Activated CD8-positive, alpha-beta memory T cell treated with anti-CD3 and anti-CD28 coated beads, Interleukin-2, amount 50 U/mL, for 24 hours (primary cell): ENCODE results near the gene IDH3G.
"Not testable (repeated sequence)": the region's sequence is repeated elsewhere in the genome, so short reads cannot be mapped to it uniquely, and the experiment has no call there.

ENCODE experiments used
- DNase-seq: peaks from one replicate; pipeline ENCODE4 v3.0.0-alpha.2; 2020; ENCODE audit errors: extremely low read depth

The IDH3G gene

DNA sequence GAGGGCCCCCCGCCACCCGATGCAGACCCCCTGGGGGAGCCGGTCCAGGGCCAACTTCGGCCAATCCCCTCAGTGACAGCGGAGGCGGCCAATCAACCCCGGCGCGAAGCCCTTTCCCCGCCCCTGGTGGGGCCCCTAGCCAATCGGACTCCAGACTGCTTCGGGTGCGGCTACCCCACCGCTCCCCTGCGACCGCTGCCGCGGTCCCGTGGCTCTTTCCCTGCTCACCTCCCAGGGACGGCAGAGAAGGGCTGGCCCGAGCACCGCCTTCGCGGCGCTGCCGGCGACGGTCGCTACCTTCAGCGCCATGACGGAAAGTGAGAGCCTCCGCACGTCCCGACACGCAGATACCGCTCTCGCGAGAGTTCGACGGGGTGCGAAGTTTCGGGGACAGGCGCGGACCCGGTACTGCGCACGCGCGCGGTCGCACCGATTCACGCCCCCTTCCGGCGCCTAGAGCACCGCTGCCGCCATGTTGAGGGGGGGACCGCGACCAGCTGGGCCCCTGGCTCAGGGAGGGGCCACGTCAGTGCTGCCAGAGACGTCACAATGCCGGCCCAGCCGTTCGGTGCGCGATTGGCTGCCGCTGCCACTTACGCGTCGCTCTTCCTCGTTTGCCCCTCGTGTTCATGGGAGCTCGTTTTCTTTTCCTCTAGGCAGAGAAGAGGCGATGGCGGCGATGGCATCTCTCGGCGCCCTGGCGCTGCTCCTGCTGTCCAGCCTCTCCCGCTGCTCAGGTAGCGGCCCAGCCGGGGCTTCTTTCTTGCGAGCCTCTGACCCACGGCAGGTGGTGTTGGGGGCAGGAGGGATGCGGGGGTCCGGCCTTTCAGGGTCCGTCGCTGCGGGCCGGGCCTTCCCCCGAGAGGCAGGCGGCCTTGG, at the start of gene IDH3G, which contains the start of gene SSR4:
Gene IDH3G, minus strand, starts transcription at position 358 of the 879 bp plus-strand sequence. Its CDS starts 49 bp downstream, at position 309.
Gene SSR4, plus strand, starts transcription at position 651 of the 879 bp plus-strand sequence. Its CDS starts 20 bp downstream, at position 671.
- peak; percentile 70 for DNase-seq

GRCh38 chrX:153836921-153837320, 42.7 kb upstream of the IDH3G start:
- DNase-seq = no peak

DNA sequence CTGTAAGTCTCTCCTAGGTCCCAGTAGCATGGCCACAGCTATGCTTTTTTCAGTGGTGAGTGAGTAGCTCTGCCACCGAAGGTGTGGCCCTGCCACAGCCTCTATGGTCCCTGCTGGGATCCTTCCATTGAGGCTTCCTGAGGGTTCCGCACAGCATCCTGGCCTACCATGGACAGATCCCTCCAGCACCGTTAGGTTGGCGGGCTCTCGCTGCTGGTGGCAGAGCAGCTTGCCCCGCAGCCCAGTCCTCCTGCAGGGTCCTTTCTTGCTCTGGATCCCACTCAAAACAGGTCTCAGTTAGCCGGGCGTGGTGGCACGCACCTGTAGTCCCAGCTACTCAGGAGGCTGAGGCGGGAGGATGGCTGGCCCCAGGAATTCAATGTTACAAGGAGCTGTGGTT, 38.6 kb upstream of the IDH3G start:
- DNase-seq = no peak

DNA sequence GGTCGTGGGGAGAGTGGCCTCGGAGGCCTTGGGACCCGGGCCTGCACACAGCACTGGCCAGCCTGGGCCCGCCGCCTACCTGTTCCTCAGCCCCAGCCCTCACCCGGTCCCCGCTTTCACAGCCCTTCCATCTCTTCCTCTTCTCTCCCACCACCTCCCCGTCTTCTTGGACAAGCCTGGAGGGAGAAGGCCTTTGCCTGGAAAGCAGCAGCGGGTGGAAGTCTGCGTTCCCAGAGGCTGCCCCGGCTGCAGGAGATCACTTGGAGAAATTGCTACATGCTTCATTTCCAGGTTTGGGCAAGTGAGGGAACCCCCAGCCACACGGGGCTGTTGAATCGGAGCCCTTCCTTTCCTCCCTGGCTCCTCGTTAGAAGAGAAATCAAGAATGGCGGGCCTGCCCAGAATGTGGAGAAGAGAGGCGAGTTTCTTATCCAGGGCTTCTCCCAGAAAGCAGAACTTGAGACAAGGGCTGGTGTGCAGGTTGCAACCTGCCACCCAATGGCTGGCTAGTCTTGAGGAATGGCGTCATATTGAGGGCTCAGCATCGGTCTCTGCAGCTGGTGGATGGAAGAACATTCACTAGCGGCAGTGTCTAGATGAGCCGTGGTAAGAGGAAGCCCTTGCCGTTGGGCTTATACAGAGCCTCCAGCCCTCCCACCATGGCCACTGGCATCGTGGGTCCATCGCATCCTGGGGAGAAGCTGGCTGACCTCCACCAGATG, 37.4 kb upstream of the IDH3G start:
- DNase-seq = no peak

- DNase-seq = no peak
These were observed 36.7 kb upstream of the IDH3G start for GRCh38 chrX:153830640-153831428.

- DNase-seq = no peak
These were observed 35.8 kb upstream of the IDH3G start, which contains the start of gene PDZD4 for GRCh38 chrX:153829799-153830639. Gene PDZD4 (minus strand): TSS chrX:153830544. CDS start chrX:153830298, 246 bp downstream.

DNA sequence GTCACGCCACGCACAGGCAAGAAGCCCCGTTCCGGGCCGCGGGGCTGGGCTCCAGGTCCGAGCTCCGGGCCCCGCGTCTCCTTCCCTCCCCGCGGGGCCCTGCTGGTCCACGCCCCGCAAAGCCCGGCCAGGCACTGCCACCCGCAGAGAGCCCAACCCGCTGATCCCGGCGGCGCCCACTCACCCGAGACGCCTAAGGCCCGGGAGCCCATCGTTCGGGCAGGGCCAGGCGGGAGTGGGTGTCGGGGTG, 35.3 kb upstream of the IDH3G start:
- DNase-seq = no peak

DNA sequence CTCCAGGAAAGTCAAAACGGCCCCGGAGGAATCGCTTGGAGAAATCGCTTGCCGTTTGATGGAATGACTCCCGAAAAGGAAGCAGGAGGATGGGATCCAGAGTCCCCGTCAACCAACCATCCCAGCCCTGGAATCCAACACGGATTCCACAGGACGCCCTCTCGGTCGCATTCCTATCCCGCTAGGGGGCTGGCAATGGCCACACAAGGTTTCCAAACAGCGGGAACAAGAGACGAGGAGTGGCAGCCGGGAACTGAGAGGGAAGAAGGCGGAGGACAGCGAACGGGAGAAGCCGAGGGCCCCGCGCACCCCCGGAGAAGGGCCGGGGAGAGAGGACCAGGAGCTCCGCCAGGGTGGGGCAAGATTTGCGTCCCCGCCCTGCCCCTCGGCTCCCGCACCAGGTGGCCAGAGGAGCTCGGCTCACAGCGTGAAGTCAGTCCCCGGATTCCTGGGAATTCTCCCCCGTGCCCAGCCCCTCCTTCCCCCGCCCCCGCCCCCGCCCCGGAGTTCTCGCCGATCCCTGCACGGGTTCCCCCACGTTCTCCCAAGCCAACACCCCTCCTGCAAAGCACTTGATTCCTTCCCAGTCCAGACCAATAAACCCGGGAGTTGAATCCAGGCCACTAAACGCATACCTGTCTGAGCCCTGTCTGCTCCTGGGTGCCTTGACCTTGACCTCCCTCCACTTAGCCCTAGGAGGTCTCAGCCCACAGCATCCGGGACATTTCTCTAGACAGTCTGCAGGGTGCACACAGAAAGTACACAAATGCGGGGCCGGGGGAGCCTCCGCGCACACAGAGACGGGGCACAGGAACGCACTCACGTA, 34.8 kb upstream of the IDH3G start:
- DNase-seq = no peak

DNA sequence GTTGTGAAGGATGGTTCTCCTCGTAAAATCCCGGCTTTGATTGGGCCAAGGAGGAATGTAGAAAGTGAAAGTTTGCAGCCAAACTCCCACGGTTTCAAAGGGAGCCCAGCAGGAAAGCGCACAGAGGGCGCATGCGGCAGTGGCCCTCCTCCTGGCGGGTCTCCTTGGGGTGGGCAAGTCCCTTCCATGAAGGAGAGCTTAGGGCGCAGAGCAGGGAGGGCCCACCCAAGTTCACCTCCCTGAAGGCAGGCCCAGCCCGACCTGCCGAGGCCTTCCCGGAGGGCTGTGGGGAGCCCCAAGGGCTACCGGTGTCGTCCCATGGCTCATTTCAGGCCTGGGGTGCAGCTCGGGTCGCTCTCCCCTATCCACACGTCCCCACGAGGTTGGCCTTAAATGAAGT, 34.1 kb upstream of the IDH3G start:
- DNase-seq = no peak

DNA sequence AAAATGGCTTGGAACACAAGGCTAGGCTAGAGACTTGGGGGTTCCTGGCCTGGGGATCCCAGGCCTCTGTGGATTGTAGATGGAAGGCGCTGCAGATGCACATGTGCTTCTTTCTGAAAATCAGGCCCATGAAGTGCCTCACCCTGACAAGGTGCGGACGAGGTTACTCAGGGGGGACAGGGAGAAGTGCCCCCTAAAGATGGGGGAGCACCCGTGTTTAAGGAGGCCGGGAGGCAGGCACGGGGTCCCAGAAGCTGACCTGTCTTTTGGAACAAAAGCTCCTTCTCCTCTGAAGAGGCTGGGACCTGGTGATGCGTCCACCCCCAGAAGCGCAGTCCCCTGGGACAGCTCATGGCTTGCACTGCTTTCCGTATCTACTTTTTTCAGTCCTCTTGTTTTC, 33.7 kb upstream of the IDH3G start:
- no peak for DNase-seq

- no peak for DNase-seq
These were observed 32.8 kb upstream of the IDH3G start for GRCh38 chrX:153827016-153827415.

- DNase-seq = no peak
These were observed 30.9 kb upstream of the IDH3G start for GRCh38 chrX:153825042-153825441.

GRCh38 chrX:153824348-153824747, 30.2 kb upstream of the IDH3G start:
- DNase-seq = no peak

- DNase-seq = no peak
These were observed 26.9 kb upstream of the IDH3G start for GRCh38 chrX:153821066-153821465.

DNA sequence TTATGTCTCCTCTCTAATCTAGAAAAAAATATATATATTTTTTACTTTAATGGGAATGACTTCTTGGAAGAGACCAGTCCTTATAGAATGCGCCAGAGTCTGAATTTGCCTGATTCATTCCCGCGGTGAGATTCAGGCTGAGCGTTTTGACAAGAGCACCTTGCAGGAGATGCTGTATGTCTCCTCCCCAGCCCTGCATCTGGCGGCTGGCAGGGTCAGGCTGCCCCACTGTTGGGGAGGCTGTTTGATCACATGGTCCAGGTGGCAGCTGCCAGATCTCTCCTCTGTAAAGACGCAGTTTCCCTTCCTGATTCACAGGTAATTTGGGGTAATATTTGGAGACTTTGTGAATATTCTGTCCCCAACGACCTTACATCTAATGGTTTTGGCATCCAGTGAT, 26.4 kb upstream of the IDH3G start:
- no peak for DNase-seq

- DNase-seq = no peak
These were observed 25.3 kb upstream of the IDH3G start for GRCh38 chrX:153819384-153820040.

DNA sequence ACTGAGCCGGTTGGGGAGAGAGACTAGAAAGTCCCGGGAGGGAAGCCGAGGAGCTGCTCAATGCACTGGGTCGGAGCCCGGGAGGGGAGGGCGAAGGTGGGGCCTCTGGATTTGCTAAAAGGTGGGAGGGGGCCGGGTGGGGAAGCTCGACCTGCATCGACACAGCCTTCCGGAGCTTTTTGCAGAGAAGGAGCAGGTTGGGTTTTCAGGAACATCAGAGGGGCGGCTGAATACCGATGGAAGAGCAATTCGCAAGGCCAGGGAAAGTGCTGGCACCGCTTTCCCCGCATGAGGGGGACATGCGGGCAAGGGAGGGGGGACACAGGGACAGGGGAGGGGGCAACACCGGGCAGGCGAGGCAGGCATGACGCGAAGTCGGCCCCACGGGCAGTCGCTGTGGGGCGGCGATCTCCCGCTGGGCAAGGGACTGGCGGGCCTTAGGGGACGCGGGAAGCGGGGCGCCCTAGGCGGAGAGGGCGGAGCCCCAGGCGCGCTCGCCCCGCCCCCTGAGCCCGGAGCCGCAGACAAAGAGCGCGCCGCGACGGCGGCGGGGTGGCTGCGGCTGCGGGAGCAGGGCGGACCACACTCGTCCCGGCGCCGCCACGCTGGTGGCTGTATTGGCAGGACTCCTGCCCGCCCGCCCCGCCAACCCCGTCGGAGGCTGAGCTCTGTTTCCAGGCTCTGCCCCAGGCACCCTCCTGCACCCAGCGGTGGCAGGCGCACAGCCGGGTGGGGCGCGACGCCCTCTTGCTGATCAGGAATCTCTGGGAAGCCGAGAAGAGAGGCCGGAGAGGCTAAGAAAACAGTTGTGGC, 24.6 kb upstream of the IDH3G start:
- no peak for DNase-seq

DNA sequence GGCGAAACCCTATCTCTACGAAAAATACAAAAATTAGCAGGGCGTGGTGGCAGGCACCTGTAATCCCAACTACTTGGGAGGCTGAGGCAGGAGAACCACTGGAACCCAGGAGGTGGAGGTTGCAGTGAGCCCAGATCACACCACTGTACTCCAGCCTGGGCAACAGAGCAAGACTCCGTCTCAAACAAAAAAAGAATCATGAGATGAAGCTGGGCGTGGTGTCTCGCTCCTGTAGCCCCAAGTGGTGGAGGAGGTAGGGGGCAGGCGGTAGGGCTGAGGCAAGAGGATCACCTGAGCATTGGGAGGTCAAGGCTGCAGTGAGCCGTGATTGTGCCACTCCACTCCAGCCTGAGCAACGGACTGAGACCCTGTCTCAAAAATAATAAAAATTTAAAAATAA, 23.9 kb upstream of the IDH3G start:
- DNase-seq = not testable (repeated sequence)
